Measurements from ENCODE around the gene SCARB2. TPM values are rescaled to one million over a fixed set of nuclear protein-coding genes. Genes with fewer than 3 reads are reported as not detected.

SCARB2 gene
- total RNA-seq, 1 donor = 200 TPM

DNA sequence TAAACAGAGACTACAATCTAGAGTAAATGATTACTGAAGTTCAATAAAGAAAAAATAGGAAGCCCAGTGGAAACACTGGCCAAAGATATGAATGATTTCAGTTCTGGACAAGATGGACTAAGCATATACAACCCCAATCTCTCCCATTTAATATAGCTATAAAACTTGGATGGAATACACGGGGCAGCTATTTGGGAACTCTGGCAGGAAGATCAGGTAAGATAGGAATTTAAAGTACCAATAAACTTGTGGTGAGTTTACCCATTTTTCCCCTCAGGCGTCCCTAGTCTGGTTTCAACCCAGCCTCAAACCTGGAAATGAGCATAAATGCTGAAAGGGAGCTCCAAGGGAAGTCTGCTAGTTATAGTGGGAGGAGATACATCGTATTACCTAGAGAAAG lies 85.9 kb downstream of the SCARB2 start:
- Histone ChIP-seq H3K4me1 (ENCODE audit: insufficient read depth, low read length) (no peaks in the 10 kb centered on the region), H3K4me3 (ENCODE audit: insufficient read depth, low read length) (no peak overlapping the region), H3K79me2 (ENCODE audit: insufficient read depth, low read length) (peaks cover 5% of the 10 kb centered on the region), H3K27ac (ENCODE audit: low read depth, low read length) (no peak overlapping the region), H2AFZ (ENCODE audit: low read length) (no peak overlapping the region), H3K4me2 (ENCODE audit: insufficient read depth, low read length) (no peak overlapping the region), H4K20me1 (ENCODE audit: insufficient read depth, low read length) (no peaks in the 10 kb centered on the region), H3K36me3 (ENCODE audit: insufficient read depth, low read length) (peaks cover 30% of the 10 kb centered on the region), H3K27me3 (ENCODE audit: insufficient read depth, low read length) (no peaks in the 10 kb centered on the region), H3K9me3 (ENCODE audit: low read depth, low read length) (no peaks in the 10 kb centered on the region)
- TF ChIP-seq, protein P1, sequence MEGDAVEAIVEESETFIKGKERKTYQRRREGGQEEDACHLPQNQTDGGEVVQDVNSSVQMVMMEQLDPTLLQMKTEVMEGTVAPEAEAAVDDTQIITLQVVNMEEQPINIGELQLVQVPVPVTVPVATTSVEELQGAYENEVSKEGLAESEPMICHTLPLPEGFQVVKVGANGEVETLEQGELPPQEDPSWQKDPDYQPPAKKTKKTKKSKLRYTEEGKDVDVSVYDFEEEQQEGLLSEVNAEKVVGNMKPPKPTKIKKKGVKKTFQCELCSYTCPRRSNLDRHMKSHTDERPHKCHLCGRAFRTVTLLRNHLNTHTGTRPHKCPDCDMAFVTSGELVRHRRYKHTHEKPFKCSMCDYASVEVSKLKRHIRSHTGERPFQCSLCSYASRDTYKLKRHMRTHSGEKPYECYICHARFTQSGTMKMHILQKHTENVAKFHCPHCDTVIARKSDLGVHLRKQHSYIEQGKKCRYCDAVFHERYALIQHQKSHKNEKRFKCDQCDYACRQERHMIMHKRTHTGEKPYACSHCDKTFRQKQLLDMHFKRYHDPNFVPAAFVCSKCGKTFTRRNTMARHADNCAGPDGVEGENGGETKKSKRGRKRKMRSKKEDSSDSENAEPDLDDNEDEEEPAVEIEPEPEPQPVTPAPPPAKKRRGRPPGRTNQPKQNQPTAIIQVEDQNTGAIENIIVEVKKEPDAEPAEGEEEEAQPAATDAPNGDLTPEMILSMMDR (IDR thresholded peaks at IDR 0.05; ENCODE audit: extremely low read depth, low read depth, low read length) = no peak
- no peak for DNase-seq (ENCODE audit: insufficient read length, low spot score, missing footprints)

DNA sequence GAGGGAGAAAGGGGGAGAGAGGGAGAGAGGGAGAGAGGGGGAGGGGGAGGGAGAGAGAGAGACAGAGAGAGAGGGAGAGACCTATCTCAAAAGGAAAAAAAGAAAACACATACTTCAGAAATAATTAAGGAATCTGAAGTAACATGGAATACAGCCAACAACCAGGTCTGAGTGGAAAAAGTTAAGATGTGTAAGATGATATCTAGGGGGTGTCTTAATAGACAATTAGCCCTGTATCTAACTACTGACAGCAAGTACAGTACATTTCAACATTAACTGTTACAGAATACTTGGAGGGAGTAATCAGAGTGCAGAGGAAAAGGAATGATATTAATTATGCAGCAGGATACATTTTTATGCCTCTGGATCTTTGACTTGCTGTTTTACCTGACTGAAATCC lies 87.8 kb downstream of the SCARB2 start:
- Histone ChIP-seq H3K4me2 (ENCODE audit: insufficient read depth, low read length) (no peak overlapping the region), H3K4me3 (ENCODE audit: insufficient read depth, low read length) (no peak overlapping the region), H3K27ac (ENCODE audit: low read depth, low read length) (no peak overlapping the region), H3K79me2 (ENCODE audit: insufficient read depth, low read length) (peaks cover 5% of the 10 kb centered on the region), H3K27me3 (ENCODE audit: insufficient read depth, low read length) (no peaks in the 10 kb centered on the region), H3K36me3 (ENCODE audit: insufficient read depth, low read length) (peaks cover 27% of the 10 kb centered on the region), H3K4me1 (ENCODE audit: insufficient read depth, low read length) (no peaks in the 10 kb centered on the region), H3K9me3 (ENCODE audit: low read depth, low read length) (no peaks in the 10 kb centered on the region), H2AFZ (ENCODE audit: low read length) (no peak overlapping the region), H4K20me1 (ENCODE audit: insufficient read depth, low read length) (no peaks in the 10 kb centered on the region)
- no peak for DNase-seq (ENCODE audit: insufficient read length, low spot score, missing footprints)
- TF ChIP-seq, protein P1 (IDR thresholded peaks at IDR 0.05; ENCODE audit: extremely low read depth, low read depth, low read length) = no peak

DNA sequence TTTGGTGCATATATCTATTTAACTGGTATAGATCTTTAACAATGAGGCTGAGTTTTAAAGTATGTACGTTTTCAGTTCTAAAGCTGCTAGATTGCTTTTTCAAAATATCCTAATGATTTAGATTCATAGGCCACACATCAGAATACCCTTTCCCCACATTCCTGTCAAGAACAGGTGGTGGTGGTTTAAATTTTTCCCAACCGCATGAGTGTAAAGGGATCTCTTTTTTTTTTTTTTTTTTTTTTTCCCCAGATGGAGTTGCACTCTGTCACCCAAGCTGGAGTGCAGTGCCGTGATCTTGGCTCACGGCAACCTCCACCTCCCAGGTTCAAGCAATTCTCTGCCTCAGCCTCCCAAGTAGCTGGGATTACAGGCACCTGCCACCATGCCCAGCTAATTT lies 93.4 kb downstream of the SCARB2 start:
- no peak overlapping the region for H3K27ac ChIP-seq (ENCODE audit: low read depth, low read length)
- TF ChIP-seq, protein P1 (IDR thresholded peaks at IDR 0.05; ENCODE audit: extremely low read depth, low read depth, low read length) = no peak
- H3K4me1 ChIP-seq (ENCODE audit: insufficient read depth, low read length) = no peaks in the 10 kb centered on the region
- no peaks in the 10 kb centered on the region for H4K20me1 ChIP-seq (ENCODE audit: insufficient read depth, low read length)
- H3K27me3 ChIP-seq (ENCODE audit: insufficient read depth, low read length) = no peaks in the 10 kb centered on the region
- H3K9me3 ChIP-seq (ENCODE audit: low read depth, low read length) = no peaks in the 10 kb centered on the region
- no peak for DNase-seq (ENCODE audit: insufficient read length, low spot score, missing footprints)
- H3K4me2 ChIP-seq (ENCODE audit: insufficient read depth, low read length) = no peak overlapping the region
- H3K36me3 ChIP-seq (ENCODE audit: insufficient read depth, low read length) = peaks cover 34% of the 10 kb centered on the region
- H2AFZ ChIP-seq (ENCODE audit: low read length) = no peak overlapping the region
- no peaks in the 10 kb centered on the region for H3K79me2 ChIP-seq (ENCODE audit: insufficient read depth, low read length)
- H3K4me3 ChIP-seq (ENCODE audit: insufficient read depth, low read length) = no peak overlapping the region

DNA sequence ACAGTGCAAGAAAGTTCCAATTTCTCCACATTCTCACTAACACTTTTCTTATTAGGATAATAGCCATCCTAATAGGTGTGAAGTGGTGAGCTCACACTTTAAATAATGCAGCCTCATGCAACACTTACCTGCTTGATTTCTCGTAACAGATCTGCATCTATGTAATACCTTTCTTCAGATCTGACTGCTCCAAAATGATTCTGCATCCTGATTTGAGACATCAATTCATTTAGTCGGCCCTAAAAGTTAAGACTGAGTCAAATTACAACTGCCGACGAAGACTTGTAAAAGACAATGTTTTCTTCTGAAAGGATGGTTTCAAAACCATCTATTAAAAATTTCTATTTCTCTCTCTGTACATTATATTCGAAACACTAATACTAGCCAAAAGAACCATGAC lies 96.1 kb downstream of the SCARB2 start:
- DNase-seq (ENCODE audit: insufficient read length, low spot score, missing footprints) = no peak
- H3K79me2 ChIP-seq (ENCODE audit: insufficient read depth, low read length) = no peaks in the 10 kb centered on the region
- H3K4me2 ChIP-seq (ENCODE audit: insufficient read depth, low read length) = no peak overlapping the region
- no peak overlapping the region for H3K27ac ChIP-seq (ENCODE audit: low read depth, low read length)
- H3K4me3 ChIP-seq (ENCODE audit: insufficient read depth, low read length) = no peak overlapping the region
- no peaks in the 10 kb centered on the region for H3K9me3 ChIP-seq (ENCODE audit: low read depth, low read length)
- no peak overlapping the region for H2AFZ ChIP-seq (ENCODE audit: low read length)
- TF ChIP-seq, protein P1 (IDR thresholded peaks at IDR 0.05; ENCODE audit: extremely low read depth, low read depth, low read length) = no peak
- no peaks in the 10 kb centered on the region for H3K4me1 ChIP-seq (ENCODE audit: insufficient read depth, low read length)
- peaks cover 38% of the 10 kb centered on the region for H3K36me3 ChIP-seq (ENCODE audit: insufficient read depth, low read length)
- no peaks in the 10 kb centered on the region for H4K20me1 ChIP-seq (ENCODE audit: insufficient read depth, low read length)
- no peaks in the 10 kb centered on the region for H3K27me3 ChIP-seq (ENCODE audit: insufficient read depth, low read length)

Data from osteoblast (primary cell).